Pulmonary artery endothelial cell (primary cell): ENCODE measurements around the gene EDIL3. TPM values are rescaled to one million over a fixed set of nuclear protein-coding genes. Genes with fewer than 3 reads are reported as not detected.

Experiments
- DNase-seq: peaks from one replicate; pipeline ENCODE4 v3.0.0-alpha.2; 2011; ENCODE audit warnings: low read depth, low spot score
- total RNA-seq: library from RNA; depleted of rRNA; stranded (reverse); fragments of >200 nt; gene quantifications from 2 replicates; pipeline ENCODE4 v1.2.3, GENCODE V29; 2014

The EDIL3 gene
- total RNA-seq, 1 donor from 2014 or later = 8.6 TPM

DNA sequence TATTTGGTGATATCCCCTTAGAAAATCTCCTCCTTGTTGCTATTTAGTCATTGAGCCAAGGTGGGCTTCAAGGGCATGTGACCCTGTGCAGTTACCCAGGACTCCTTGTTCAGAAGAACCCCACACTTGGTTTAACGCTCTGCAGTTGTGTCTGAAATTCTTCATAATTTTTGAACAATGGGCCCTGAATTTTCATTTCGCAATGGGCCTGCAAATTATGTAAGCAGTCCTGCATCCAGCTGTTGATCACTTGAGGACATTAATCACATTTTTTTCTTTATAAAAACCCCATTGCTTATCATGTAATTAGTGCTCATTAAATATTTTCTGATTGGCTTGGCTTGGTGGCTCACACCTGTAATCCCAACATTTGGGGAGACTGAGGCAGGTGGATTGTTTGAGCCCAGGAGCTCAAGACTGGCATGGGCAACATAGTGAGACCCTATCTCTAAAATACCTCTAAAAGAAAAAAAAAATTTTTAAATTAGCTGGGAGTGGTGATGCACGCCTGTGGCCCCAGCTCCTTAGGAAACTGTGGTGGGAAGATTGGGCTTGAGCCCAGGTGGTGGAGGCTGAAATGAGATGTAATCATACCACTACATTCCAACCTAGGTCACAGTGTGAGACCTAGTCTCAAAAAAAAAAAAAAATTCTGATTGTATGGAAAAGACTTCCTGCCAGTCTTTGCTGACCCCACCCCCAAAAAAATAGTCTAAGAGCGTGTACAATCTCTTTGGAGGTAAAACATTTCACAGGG is 469.8 kb downstream of the EDIL3 start:
- no peak for DNase-seq

DNA sequence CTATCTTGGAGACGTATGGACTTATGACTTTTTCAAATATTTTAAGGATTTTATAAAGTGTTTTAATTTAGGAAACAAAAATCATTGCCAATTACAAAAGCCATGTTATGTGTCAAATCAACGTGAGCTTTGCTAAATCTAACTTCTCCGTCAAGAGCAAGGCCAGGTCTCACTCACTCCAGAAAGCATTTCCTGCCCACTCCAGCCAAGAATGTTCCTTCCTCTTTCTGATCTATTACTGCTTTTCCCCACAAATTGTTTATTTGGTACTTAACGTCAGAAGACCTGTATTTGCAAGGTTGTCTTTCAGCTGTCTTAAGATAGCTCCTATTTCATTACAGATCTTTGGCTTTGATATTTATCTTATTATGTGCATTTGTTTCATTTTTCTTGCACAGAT is 470.5 kb downstream of the EDIL3 start:
- DNase-seq = no peak

DNA sequence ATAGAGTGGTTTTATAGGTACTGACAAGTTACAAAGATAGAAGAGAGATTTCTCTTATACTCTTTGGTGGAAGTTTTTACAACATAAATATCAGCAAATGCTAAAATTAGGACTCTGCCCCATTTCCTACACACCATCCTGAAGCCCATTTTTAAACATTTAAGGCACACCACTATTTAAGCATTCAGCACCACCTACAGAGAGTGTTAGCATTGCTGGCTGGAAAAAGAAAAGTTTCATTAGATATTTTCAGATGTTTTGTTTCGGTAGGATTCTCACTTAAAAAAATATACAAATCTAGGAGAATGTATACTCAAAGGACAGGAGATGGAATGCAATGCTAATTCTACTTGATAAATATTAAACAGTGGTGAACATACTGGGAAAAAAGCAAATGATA is 471.1 kb downstream of the EDIL3 start:
- no peak for DNase-seq

GRCh38 chr5:83911367-83911919 is 473.2 kb downstream of the EDIL3 start:
- no peak for DNase-seq

- no peak for DNase-seq
These were observed 484.4 kb downstream of the EDIL3 start for GRCh38 chr5:83900306-83900705.

GRCh38 chr5:83899326-83899970 is 485.2 kb downstream of the EDIL3 start:
- DNase-seq = no peak

- DNase-seq = no peak
These were observed 488.8 kb downstream of the EDIL3 start for GRCh38 chr5:83895860-83896259.

DNA sequence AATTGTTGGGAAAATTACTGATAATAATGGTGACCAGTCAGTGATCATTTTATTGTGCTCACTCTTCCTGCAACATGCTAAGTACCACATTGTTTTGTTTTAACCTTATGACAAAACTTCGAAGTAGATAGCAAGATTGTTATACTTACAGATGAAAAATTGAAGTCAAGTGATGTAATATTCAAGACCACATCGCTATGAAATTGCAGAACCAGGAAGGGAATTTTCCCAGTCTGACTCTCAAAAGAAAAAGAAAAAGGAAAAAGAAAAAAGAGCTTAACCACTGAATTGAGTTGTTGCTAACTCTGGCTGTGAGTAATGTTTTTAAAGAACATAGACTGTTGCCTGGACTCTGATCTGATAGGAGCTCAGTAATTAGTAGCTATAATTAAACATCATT is 493.4 kb downstream of the EDIL3 start:
- no peak for DNase-seq
